Measurements from ENCODE around the gene FNBP1L. TPM values are rescaled to one million over a fixed set of nuclear protein-coding genes. Genes with fewer than 3 reads are reported as not detected.

FNBP1L gene
- total and polyA plus RNA-seq, 10 of the 15 experiments (the other 5 are each of a cell fraction or from before 2014, with no cell fraction given) = 0.02 to 0.12 (median 0.07) TPM; not detected in 4

DNA sequence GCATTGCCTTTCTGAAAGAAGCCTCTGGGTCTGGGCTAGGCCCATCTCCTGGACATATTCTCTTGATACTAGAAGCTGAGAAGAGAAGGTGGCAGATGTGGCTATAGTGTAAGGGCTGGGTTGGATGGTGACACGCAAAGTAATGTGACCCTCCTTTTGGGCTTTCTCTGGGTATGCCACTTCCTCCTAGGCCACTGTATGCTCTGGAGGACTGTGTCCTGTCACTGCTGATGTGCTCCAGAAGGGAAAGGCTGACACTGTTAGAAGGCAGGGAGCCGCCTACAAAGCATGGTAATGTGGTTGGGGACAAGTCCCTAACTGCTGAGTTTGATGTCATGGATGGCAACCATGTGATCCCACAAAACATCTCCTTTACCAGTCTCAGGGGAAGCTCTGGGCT is 121.6 kb downstream of the FNBP1L start:
- Histone ChIP-seq H3K4me1 (ENCODE audit: control insufficient read depth, insufficient read depth, low read length) (no peaks in the 10 kb centered on the region), H3K4me3 (no peak overlapping the region), H2AFZ (ENCODE audit: control insufficient read depth, low read depth, low read length) (no peak overlapping the region), H3K27ac (ENCODE audit: control insufficient read depth, insufficient read depth) (no peak overlapping the region), H4K20me1 (ENCODE audit: control insufficient read depth, insufficient read depth) (no peaks in the 10 kb centered on the region), H3K27me3 (replicated peaks in 1 of 2; ENCODE audit: control insufficient read depth in 2 of 2, insufficient read depth in 2 of 2, low read length in 1 of 2) (no peaks in the 10 kb centered on the region; a peak in 1 of 4 replicates), H3K79me2 (ENCODE audit: control insufficient read depth, insufficient read depth, low read length) (no peaks in the 10 kb centered on the region), H3K9me3 (replicated peaks; ENCODE audit: control insufficient read depth, insufficient read depth, low read length) (no peaks in the 10 kb centered on the region), H3K36me3 (ENCODE audit: control insufficient read depth in 2 of 2, insufficient read depth in 2 of 2, low read length in 1 of 2) (peaks cover 0 to 4% of the 10 kb centered on the region in 2 experiments; a peak in 3 of 4 replicates), H3K9ac (ENCODE audit: control insufficient read depth, insufficient read depth, low read length) (no peak overlapping the region), H3K4me2 (ENCODE audit: control insufficient read depth, insufficient read depth) (no peak overlapping the region)
- ChIA-PET RAD21 (ENCODE audit: unreplicated experiment) (no interaction called here), POLR2A (no interaction called here), CTCF (interaction anchor here (1.6 kb wide), 1 partner anchor 60 kb away, joined by 3 read pairs; no protein-coding TSS in a partner anchor), SMC1A (ENCODE audit: uncharacterized antibody, unreplicated experiment) (interaction anchor here (1.5 kb wide), 1 partner anchor 12 kb away, joined by 4 read pairs; no protein-coding TSS in a partner anchor)
- no TSS peak for BruUV-seq (replicated peaks)
- FAIRE-seq = no peak
- TF ChIP-seq, protein P1, sequence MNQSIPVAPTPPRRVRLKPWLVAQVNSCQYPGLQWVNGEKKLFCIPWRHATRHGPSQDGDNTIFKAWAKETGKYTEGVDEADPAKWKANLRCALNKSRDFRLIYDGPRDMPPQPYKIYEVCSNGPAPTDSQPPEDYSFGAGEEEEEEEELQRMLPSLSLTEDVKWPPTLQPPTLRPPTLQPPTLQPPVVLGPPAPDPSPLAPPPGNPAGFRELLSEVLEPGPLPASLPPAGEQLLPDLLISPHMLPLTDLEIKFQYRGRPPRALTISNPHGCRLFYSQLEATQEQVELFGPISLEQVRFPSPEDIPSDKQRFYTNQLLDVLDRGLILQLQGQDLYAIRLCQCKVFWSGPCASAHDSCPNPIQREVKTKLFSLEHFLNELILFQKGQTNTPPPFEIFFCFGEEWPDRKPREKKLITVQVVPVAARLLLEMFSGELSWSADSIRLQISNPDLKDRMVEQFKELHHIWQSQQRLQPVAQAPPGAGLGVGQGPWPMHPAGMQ (IDR thresholded peaks at IDR 0.05; ENCODE audit: borderline replicate concordance) = no peak
- TF ChIP-seq STAT3 (IDR thresholded peaks at IDR 0.05; ENCODE audit: low read depth, low read length) = no peak
- TF ChIP-seq POLR2AphosphoS5 (IDR thresholded peaks at IDR 0.05; ENCODE audit: low read length) = no peak
- TF ChIP-seq GABPA (IDR thresholded peaks at IDR 0.05; ENCODE audit: low read depth) = no peak
- TF ChIP-seq POLR2AphosphoS2 (IDR thresholded peaks at IDR 0.05; ENCODE audit: low read depth, low read length) = no peak
- no peak for TF ChIP-seq FOXK2 (IDR thresholded peaks at IDR 0.05)
- TF ChIP-seq, protein P2, sequence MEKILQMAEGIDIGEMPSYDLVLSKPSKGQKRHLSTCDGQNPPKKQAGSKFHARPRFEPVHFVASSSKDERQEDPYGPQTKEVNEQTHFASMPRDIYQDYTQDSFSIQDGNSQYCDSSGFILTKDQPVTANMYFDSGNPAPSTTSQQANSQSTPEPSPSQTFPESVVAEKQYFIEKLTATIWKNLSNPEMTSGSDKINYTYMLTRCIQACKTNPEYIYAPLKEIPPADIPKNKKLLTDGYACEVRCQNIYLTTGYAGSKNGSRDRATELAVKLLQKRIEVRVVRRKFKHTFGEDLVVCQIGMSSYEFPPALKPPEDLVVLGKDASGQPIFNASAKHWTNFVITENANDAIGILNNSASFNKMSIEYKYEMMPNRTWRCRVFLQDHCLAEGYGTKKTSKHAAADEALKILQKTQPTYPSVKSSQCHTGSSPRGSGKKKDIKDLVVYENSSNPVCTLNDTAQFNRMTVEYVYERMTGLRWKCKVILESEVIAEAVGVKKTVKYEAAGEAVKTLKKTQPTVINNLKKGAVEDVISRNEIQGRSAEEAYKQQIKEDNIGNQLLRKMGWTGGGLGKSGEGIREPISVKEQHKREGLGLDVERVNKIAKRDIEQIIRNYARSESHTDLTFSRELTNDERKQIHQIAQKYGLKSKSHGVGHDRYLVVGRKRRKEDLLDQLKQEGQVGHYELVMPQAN (conservative IDR thresholded peaks at IDR 0.05) = no peak
- TF ChIP-seq, protein P3, sequence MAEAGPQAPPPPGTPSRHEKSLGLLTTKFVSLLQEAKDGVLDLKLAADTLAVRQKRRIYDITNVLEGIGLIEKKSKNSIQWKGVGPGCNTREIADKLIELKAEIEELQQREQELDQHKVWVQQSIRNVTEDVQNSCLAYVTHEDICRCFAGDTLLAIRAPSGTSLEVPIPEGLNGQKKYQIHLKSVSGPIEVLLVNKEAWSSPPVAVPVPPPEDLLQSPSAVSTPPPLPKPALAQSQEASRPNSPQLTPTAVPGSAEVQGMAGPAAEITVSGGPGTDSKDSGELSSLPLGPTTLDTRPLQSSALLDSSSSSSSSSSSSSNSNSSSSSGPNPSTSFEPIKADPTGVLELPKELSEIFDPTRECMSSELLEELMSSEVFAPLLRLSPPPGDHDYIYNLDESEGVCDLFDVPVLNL (IDR thresholded peaks at IDR 0.05; ENCODE audit: low read depth, low read length) = no peak
- TF ChIP-seq ASH2L (IDR thresholded peaks at IDR 0.05; ENCODE audit: borderline replicate concordance, low read depth) = no peak
- no peak for TF ChIP-seq PAX5 (IDR thresholded peaks at IDR 0.05; ENCODE audit: borderline replicate concordance, low read depth, low read length)
- TF ChIP-seq RELA (IDR thresholded peaks at IDR 0.05; ENCODE audit: borderline replicate concordance, partially characterized antibody) = no peak
- no peak for TF ChIP-seq BHLHE40 (IDR thresholded peaks at IDR 0.05; ENCODE audit: borderline replicate concordance in 1 of 2, low read depth in 2 of 2, low read length in 1 of 2)
- no peak for TF ChIP-seq YBX1 (IDR thresholded peaks at IDR 0.05)
- no peak for TF ChIP-seq JUND (IDR thresholded peaks at IDR 0.05; ENCODE audit: low read depth, low read length)
- no peak for TF ChIP-seq MYB (IDR thresholded peaks at IDR 0.05; ENCODE audit: borderline replicate concordance, low read depth, low read length)
- TF ChIP-seq TCF12 (IDR thresholded peaks at IDR 0.05; ENCODE audit: low read depth, low read length) = no peak
- no peak for DNase-seq (ENCODE audit: low read depth, low spot score)
- 96% methylated on average over 2 of the region's 2 CpGs for WGBS (ENCODE audit: insufficient coverage, insufficient replicate concordance, low lambda C conversion rate, missing lambda C conversion rate)
- intact Hi-C loops (cut with micrococcal nuclease; ENCODE audit: unreplicated experiment) = no loop called here
- in situ Hi-C loops (cut with MboI) = no loop called here
- no peak for ATAC-seq

Measured in GM12878 (cell line).